SK-N-SH (cell line): ENCODE results near the gene YAF2. TPM values are rescaled to one million over a fixed set of nuclear protein-coding genes. Genes with fewer than 3 reads are reported as not detected.

Experiments
- CTCF ChIA-PET: fragments of 300-600, 350-600 bp; formaldehyde crosslinking; extraction: SDS; loops from one replicate; lab custom pipeline; 2021; lab: Yijun Ruan, JAX
- POLR2A ChIA-PET: fragments of 350-600 bp; sonication (Branson Sonifier 250); formaldehyde crosslinking; extraction: SDS; loops from one replicate; lab custom pipeline; 2020; ENCODE audit warnings: antibody characterized with exemption, inconsistent platforms; lab: Yijun Ruan, JAX
- DNase-seq: peaks from one replicate; pipeline ENCODE4 v3.0.0; 2012
- H2AFZ ChIP-seq: fragments of 200-600 bp; sonication (generic); 2 replicates; pipeline ENCODE4 v1.8.1; 2016; ENCODE audit warnings: antibody characterized with exemption, mild to moderate bottlenecking, low read depth
- H3F3A ChIP-seq: fragments of 200-600 bp; sonication (generic); replicated peaks from 2 replicates; pipeline ENCODE3; 2016; ENCODE audit warnings: antibody characterized with exemption, mild to moderate bottlenecking; ENCODE audit not compliant: insufficient read depth
- H3K27ac ChIP-seq, 2 experiments: fragments of 200-500 bp in 1 of 2; fragments of 200-600 bp in 1 of 2; sonication (Bioruptor generic) in 1 of 2; sonication (generic), shearing (Covaris generic) in 1 of 2; 2 replicates each; pipeline versions ENCODE4 v1.5.1 to v1.6.1; 2014 to 2016; ENCODE audit warnings: low read depth in 2 of 2, inconsistent platforms in 1 of 2, low read length in 1 of 2, mild to moderate bottlenecking in 1 of 2, mixed read lengths in 1 of 2
- H3K27me3 ChIP-seq: fragments of 200-600 bp; sonication (generic), shearing (Covaris generic); 2 replicates; pipeline ENCODE4 v1.6.1; 2016; ENCODE audit warnings: mixed run types; ENCODE audit not compliant: insufficient read depth
- H3K36me3 ChIP-seq, 2 experiments: fragments of 200-500 bp in 1 of 2; fragments of 200-600 bp in 1 of 2; sonication (Bioruptor generic) in 1 of 2; sonication (generic) in 1 of 2; replicated peaks in 1 of 2; 2 replicates each; pipeline versions ENCODE3 to v1.5.1; 2014 to 2016; ENCODE audit warnings: low read length in 1 of 2, mild to moderate bottlenecking in 1 of 2; ENCODE audit not compliant: insufficient read depth in 2 of 2, control insufficient read depth in 1 of 2
- H3K4me1 ChIP-seq, 2 experiments: fragments of 200-500 bp in 1 of 2; fragments of 200-600 bp in 1 of 2; sonication (Bioruptor generic) in 1 of 2; sonication (generic), shearing (Covaris generic) in 1 of 2; 2 replicates each; pipeline versions ENCODE4 v1.5.1 to v1.6.1; 2014 to 2016; ENCODE audit warnings: low read depth in 1 of 2, low read length in 1 of 2, mixed run types in 1 of 2; ENCODE audit not compliant: insufficient read depth in 2 of 2, control insufficient read depth in 1 of 2
- H3K4me2 ChIP-seq: fragments of 200-600 bp; sonication (generic), shearing (Covaris generic); 2 replicates; pipeline ENCODE4 v1.6.1; 2017; ENCODE audit warnings: mixed run types
- H3K4me3 ChIP-seq, 2 experiments: fragments of 200-500 bp in 1 of 2; fragments of 200-600 bp in 1 of 2; sonication (Bioruptor generic) in 1 of 2; sonication (generic), shearing (Covaris generic) in 1 of 2; 2 replicates each; pipeline versions ENCODE4 v1.5.1 to v1.8.1; 2014 to 2016; ENCODE audit warnings: low read depth in 2 of 2, inconsistent platforms in 1 of 2, low read length in 1 of 2, mild to moderate bottlenecking in 1 of 2, mixed read lengths in 1 of 2, moderate library complexity in 1 of 2
- H3K79me2 ChIP-seq: fragments of 200-600 bp; sonication (generic); 2 replicates; pipeline ENCODE4 v1.8.1; 2017; ENCODE audit warnings: mild to moderate bottlenecking; ENCODE audit not compliant: insufficient read depth
- H3K9ac ChIP-seq: fragments of 200-600 bp; sonication (generic); 2 replicates; pipeline ENCODE4 v1.6.1; 2017; ENCODE audit warnings: mixed run types
- H3K9me2 ChIP-seq: fragments of 200-600 bp; sonication (generic); 2 replicates; pipeline ENCODE4 v1.6.1; 2017; ENCODE audit warnings: mixed run types
- H3K9me3 ChIP-seq: fragments of 200-600 bp; sonication (generic); 2 replicates; pipeline ENCODE4 v1.6.1; 2017; ENCODE audit warnings: mixed run types, mild to moderate bottlenecking, moderate library complexity
- H4K20me1 ChIP-seq: fragments of 200-600 bp; sonication (generic); 2 replicates; pipeline ENCODE4 v1.6.1; 2017; ENCODE audit warnings: mild to moderate bottlenecking, mixed run types; ENCODE audit not compliant: insufficient read depth
- CHD2 ChIP-seq: fragments of 150-350 bp; IDR thresholded peaks from 2 replicates; pipeline ENCODE4 v1.6.1; 2018; ENCODE audit warnings: low read length; ENCODE audit not compliant: partially characterized antibody
- ELF1 ChIP-seq: IDR thresholded peaks from 2 replicates; pipeline ENCODE4 v1.4.0; 2012
- EZH2phosphoT487 ChIP-seq: fragments of 200-600 bp; sonication (generic); IDR thresholded peaks from 2 replicates; pipeline ENCODE4 v1.6.1; 2017; ENCODE audit warnings: low read depth, mixed run types, mild to moderate bottlenecking, antibody characterized with exemption, moderate library complexity, borderline replicate concordance
- FOXJ3 ChIP-seq: sonication (generic); formaldehyde crosslinking; IDR thresholded peaks from 2 replicates; pipeline ENCODE4 v1.5.1; 2020; ENCODE audit warnings: mild to moderate bottlenecking, missing genetic modification reagents
- GATA2 ChIP-seq: sonication (generic); formaldehyde crosslinking; IDR thresholded peaks from 2 replicates; pipeline ENCODE4 v1.5.0; 2020; ENCODE audit warnings: mild to moderate bottlenecking, missing genetic modification reagents
- MXI1 ChIP-seq: IDR thresholded peaks from 2 replicates; pipeline ENCODE4 v1.6.1; 2012; ENCODE audit warnings: mild to moderate bottlenecking, low read depth, low read length, improper control_type of control experiment
- NRF1 ChIP-seq: IDR thresholded peaks from 2 replicates; pipeline ENCODE4 v1.6.1; 2012; ENCODE audit warnings: low read depth, mild to moderate bottlenecking, low read length
- POLR2AphosphoS5 ChIP-seq: IDR thresholded peaks from 2 replicates; pipeline ENCODE4 v1.6.1; 2012; ENCODE audit warnings: low read depth, low read length
- RCOR1 ChIP-seq: fragments of 150-350 bp; IDR thresholded peaks from 2 replicates; pipeline ENCODE4 v1.6.1; 2017; ENCODE audit warnings: antibody characterized with exemption, low read length
- TAF1 ChIP-seq: IDR thresholded peaks from 2 replicates; pipeline ENCODE4 v1.6.1; 2012; ENCODE audit warnings: low read depth, mild to moderate bottlenecking, low read length, moderate library complexity, borderline replicate concordance
- WGBS: methylation state at CpG from one replicate; pipeline ENCODE4 v1.1.6; 2017; ENCODE audit warnings: low lambda C conversion rate; 5-methylcytosine and 5-hydroxymethylcytosine counted together
- polyA plus RNA-seq, 3 experiments: library from polyadenylated mRNA; depleted of rRNA; stranded (reverse); fragments of >200 nt; gene quantifications; 2 replicates each; pipeline ENCODE4 v1.2.3, GENCODE V29; 2012
- TF ChIP-seq, protein P1 (sequence below): fragments of 200-600 bp; sonication (generic); IDR thresholded peaks from 2 replicates; pipeline ENCODE4 v1.6.1; 2017; ENCODE audit warnings: antibody characterized with exemption, mild to moderate bottlenecking, moderate library complexity
- TF ChIP-seq, protein P2 (sequence below): IDR thresholded peaks from 2 replicates; pipeline ENCODE4 v1.6.1; 2012; ENCODE audit warnings: mild to moderate bottlenecking, low read depth, low read length, moderate library complexity
- TF ChIP-seq, protein P3 (sequence below): IDR thresholded peaks from 2 replicates; pipeline ENCODE4; 2012
- TF ChIP-seq, protein P4 (sequence below): fragments of 150-350 bp; IDR thresholded peaks from 2 replicates; pipeline ENCODE4 v1.6.1; 2016; ENCODE audit warnings: mild to moderate bottlenecking, low read depth, low read length

YAF2 gene
- polyA plus RNA-seq, 1 of the 3 experiments (the other 2 are of a cell fraction), result 5.3 TPM

DNA sequence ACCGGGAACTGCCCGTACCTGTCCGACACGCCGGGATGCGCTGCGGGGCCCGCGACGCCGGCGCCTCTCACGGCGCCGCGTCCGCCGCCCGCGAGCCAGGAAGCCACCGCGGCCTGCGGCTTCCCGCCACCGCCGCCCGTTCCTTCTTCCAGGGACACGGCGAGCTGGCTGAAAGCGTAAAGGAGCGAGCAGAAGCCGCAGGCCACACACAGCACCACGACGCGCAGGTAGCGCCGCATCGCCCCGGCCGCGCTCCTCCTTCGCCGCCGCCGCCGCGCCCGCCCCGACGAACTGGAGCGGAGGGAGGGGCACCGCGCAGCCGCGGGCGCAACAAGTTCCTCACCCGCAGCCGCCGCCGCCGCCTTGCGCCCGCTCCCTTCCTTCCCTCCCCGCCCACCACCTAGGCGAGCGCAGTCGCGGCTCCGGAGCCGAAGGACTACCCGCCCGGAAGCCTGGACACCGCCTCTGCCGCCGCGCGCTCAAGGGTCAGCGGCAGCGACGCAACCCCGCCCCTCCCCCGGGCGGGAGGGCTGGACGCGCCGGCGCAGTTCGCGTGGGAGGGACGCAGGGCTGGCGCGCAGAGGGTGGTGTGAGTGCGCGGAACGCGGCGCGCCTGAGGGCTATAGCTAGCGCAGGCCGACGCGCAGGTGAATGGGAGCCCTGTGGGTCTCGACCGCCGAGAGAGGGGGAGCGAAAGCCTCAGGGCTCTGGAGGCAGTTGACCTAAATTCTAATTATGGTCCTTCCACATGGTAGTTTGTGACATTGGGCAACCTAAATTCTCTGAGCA, 93.4 kb downstream of the YAF2 start, which contains the start of gene GXYLT1:
GXYLT1 (minus strand) TSS at position 467 of the 789 bp plus-strand sequence; CDS start at position 239, 228 bp downstream.
- Histone ChIP-seq H3K4me2 (peak within 1 kb of the TSS; percentile 84), H2AFZ (peak within 1 kb of the TSS; percentile 95), H3K9me3 (no peaks in the 10 kb centered on the region), H3K9ac (peak within 1 kb of the TSS; percentile 74), H3K27me3 (no peaks in the 10 kb centered on the region), H3K36me3 (no peaks in the 10 kb centered on the region), H3F3A (peaks cover 14% of the 10 kb centered on the region), H4K20me1 (peaks cover 29% of the 10 kb centered on the region), H3K4me3 (peak within 1 kb of the TSS; percentile 74 to 87), H3K27ac (peak within 1 kb of the TSS; percentile 53 to 79), H3K9me2 (no peaks in the 10 kb centered on the region), H3K79me2 (peaks cover 46% of the 10 kb centered on the region), H3K4me1 (peaks cover 4 to 11% of the 10 kb centered on the region in 2 experiments; a peak in 3 of 4 replicates)
- peak; percentile 97 for DNase-seq
- 1% methylated on average over 28 of the region's 106 CpGs for WGBS
- POLR2A ChIA-PET, result no interaction called here
- CTCF ChIA-PET, result interaction anchor here (0.8 to 1.2 kb wide), 4 partner anchors 19 to 339 kb away, joined by 3 to 5 read pairs (median 4); no protein-coding TSS in a partner anchor
- TF ChIP-seq ELF1, result 0 out of 2 replicates have a peak, but pooled peaks have one; percentile 37
- TF ChIP-seq, protein P1, sequence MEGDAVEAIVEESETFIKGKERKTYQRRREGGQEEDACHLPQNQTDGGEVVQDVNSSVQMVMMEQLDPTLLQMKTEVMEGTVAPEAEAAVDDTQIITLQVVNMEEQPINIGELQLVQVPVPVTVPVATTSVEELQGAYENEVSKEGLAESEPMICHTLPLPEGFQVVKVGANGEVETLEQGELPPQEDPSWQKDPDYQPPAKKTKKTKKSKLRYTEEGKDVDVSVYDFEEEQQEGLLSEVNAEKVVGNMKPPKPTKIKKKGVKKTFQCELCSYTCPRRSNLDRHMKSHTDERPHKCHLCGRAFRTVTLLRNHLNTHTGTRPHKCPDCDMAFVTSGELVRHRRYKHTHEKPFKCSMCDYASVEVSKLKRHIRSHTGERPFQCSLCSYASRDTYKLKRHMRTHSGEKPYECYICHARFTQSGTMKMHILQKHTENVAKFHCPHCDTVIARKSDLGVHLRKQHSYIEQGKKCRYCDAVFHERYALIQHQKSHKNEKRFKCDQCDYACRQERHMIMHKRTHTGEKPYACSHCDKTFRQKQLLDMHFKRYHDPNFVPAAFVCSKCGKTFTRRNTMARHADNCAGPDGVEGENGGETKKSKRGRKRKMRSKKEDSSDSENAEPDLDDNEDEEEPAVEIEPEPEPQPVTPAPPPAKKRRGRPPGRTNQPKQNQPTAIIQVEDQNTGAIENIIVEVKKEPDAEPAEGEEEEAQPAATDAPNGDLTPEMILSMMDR, result no peak
- no peak for TF ChIP-seq FOXJ3
- TF ChIP-seq, protein P2, sequence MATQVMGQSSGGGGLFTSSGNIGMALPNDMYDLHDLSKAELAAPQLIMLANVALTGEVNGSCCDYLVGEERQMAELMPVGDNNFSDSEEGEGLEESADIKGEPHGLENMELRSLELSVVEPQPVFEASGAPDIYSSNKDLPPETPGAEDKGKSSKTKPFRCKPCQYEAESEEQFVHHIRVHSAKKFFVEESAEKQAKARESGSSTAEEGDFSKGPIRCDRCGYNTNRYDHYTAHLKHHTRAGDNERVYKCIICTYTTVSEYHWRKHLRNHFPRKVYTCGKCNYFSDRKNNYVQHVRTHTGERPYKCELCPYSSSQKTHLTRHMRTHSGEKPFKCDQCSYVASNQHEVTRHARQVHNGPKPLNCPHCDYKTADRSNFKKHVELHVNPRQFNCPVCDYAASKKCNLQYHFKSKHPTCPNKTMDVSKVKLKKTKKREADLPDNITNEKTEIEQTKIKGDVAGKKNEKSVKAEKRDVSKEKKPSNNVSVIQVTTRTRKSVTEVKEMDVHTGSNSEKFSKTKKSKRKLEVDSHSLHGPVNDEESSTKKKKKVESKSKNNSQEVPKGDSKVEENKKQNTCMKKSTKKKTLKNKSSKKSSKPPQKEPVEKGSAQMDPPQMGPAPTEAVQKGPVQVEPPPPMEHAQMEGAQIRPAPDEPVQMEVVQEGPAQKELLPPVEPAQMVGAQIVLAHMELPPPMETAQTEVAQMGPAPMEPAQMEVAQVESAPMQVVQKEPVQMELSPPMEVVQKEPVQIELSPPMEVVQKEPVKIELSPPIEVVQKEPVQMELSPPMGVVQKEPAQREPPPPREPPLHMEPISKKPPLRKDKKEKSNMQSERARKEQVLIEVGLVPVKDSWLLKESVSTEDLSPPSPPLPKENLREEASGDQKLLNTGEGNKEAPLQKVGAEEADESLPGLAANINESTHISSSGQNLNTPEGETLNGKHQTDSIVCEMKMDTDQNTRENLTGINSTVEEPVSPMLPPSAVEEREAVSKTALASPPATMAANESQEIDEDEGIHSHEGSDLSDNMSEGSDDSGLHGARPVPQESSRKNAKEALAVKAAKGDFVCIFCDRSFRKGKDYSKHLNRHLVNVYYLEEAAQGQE, result no peak
- TF ChIP-seq RCOR1, result peak; percentile 47; the same call in 1 of the 2 replicates
- TF ChIP-seq, protein P3, sequence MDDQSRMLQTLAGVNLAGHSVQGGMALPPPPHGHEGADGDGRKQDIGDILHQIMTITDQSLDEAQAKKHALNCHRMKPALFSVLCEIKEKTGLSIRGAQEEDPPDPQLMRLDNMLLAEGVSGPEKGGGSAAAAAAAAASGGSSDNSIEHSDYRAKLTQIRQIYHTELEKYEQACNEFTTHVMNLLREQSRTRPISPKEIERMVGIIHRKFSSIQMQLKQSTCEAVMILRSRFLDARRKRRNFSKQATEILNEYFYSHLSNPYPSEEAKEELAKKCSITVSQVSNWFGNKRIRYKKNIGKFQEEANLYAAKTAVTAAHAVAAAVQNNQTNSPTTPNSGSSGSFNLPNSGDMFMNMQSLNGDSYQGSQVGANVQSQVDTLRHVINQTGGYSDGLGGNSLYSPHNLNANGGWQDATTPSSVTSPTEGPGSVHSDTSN, result 0 out of 2 replicates have a peak, but pooled peaks have one; percentile 12
- TF ChIP-seq POLR2AphosphoS5, result peak; percentile 50
- TF ChIP-seq TAF1, result peak; percentile 74
- TF ChIP-seq NRF1, result peak; percentile 69
- TF ChIP-seq GATA2 (CRISPR knock-in tag), result no peak
- TF ChIP-seq MXI1, result peak; percentile 65
- no peak for TF ChIP-seq EZH2phosphoT487
- peak; percentile 67 for TF ChIP-seq CHD2
- TF ChIP-seq, protein P4, sequence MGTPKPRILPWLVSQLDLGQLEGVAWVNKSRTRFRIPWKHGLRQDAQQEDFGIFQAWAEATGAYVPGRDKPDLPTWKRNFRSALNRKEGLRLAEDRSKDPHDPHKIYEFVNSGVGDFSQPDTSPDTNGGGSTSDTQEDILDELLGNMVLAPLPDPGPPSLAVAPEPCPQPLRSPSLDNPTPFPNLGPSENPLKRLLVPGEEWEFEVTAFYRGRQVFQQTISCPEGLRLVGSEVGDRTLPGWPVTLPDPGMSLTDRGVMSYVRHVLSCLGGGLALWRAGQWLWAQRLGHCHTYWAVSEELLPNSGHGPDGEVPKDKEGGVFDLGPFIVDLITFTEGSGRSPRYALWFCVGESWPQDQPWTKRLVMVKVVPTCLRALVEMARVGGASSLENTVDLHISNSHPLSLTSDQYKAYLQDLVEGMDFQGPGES, result no peak
